Neural progenitor cell (in vitro differentiated cells): ENCODE measurements around the gene C2orf78.

ENCODE experiments used
- EZH2 ChIP-seq: fragments of 200-600 bp; sonication (generic); IDR thresholded peaks from 2 replicates; pipeline ENCODE4 v1.6.1; 2017; ENCODE audit warnings: antibody characterized with exemption, mild to moderate bottlenecking, moderate library complexity
- EZH2phosphoT487 ChIP-seq: fragments of 200-600 bp; sonication (generic); IDR thresholded peaks from 2 replicates; pipeline ENCODE4 v1.6.1; 2017; ENCODE audit warnings: antibody characterized with exemption
- TF ChIP-seq, protein P1 (sequence below): fragments of 200-600 bp; sonication (generic); IDR thresholded peaks from 2 replicates; pipeline ENCODE4 v1.5.1; 2017; ENCODE audit warnings: antibody characterized with exemption, mild to moderate bottlenecking

DNA sequence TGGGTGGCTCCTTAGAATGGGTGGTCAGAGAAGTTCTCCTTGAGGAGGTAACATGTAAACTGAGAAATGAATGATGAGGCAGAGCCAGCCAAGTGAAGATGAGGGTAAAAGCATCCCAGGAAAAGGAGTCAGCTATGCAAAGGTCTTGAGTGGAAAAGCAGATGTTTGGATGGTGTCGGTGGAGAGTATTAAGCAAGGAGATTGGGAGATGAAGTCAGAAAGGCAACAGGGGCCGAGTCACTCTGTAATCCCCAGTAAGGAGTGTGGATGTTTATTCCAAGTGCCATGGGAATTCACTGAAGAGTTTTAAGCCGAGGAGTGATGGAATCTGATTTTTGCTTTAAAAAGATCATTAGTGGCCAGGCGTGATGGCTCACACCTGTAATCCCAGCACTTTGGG lies 41.4 kb downstream of the C2orf78 start:
- TF ChIP-seq EZH2phosphoT487 = no peak
- TF ChIP-seq, protein P1, sequence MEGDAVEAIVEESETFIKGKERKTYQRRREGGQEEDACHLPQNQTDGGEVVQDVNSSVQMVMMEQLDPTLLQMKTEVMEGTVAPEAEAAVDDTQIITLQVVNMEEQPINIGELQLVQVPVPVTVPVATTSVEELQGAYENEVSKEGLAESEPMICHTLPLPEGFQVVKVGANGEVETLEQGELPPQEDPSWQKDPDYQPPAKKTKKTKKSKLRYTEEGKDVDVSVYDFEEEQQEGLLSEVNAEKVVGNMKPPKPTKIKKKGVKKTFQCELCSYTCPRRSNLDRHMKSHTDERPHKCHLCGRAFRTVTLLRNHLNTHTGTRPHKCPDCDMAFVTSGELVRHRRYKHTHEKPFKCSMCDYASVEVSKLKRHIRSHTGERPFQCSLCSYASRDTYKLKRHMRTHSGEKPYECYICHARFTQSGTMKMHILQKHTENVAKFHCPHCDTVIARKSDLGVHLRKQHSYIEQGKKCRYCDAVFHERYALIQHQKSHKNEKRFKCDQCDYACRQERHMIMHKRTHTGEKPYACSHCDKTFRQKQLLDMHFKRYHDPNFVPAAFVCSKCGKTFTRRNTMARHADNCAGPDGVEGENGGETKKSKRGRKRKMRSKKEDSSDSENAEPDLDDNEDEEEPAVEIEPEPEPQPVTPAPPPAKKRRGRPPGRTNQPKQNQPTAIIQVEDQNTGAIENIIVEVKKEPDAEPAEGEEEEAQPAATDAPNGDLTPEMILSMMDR = no peak
- no peak for TF ChIP-seq EZH2
